Osteoblast (primary cell): ENCODE measurements around the gene ANXA2. TPM values are rescaled to one million over a fixed set of nuclear protein-coding genes. Genes with fewer than 3 reads are reported as not detected.

ENCODE experiments used
- DNase-seq: peaks from one replicate; pipeline ENCODE4 v3.0.0; 2011; ENCODE audit warnings: low spot score, mixed read lengths; ENCODE audit not compliant: insufficient read length; ENCODE audit errors: missing footprints
- H2AFZ ChIP-seq: 2 replicates; pipeline ENCODE4 v1.6.0; 2011; ENCODE audit warnings: mild to moderate bottlenecking, low read length
- H3K27ac ChIP-seq: 2 replicates; pipeline ENCODE4 v1.5.1; 2011; ENCODE audit warnings: mild to moderate bottlenecking, low read depth, low read length, moderate library complexity
- H3K27me3 ChIP-seq: 2 replicates; pipeline ENCODE4 v1.6.0; 2012; ENCODE audit warnings: mild to moderate bottlenecking, control low read depth, inconsistent platforms, low read length, moderate library complexity; ENCODE audit not compliant: insufficient read depth
- H3K36me3 ChIP-seq: 2 replicates; pipeline ENCODE4 v1.5.1; 2011; ENCODE audit warnings: mild to moderate bottlenecking, low read length, control low read depth, moderate library complexity; ENCODE audit not compliant: insufficient read depth
- H3K4me1 ChIP-seq: 2 replicates; pipeline ENCODE4 v1.5.1; 2011; ENCODE audit warnings: mild to moderate bottlenecking, low read length, control low read depth, moderate library complexity; ENCODE audit not compliant: insufficient read depth
- H3K4me2 ChIP-seq: 2 replicates; pipeline ENCODE4 v1.6.0; 2011; ENCODE audit warnings: mild to moderate bottlenecking, low read length; ENCODE audit not compliant: insufficient read depth
- H3K4me3 ChIP-seq: fragments of 200-600 bp; sonication (generic); 3 replicates; pipeline ENCODE4 v1.5.1; 2012; ENCODE audit warnings: mild to moderate bottlenecking, low read length, inconsistent platforms; ENCODE audit not compliant: insufficient read depth
- H3K79me2 ChIP-seq: 2 replicates; pipeline ENCODE4 v1.6.0; 2012; ENCODE audit warnings: mild to moderate bottlenecking, low read length, control low read depth, inconsistent platforms; ENCODE audit not compliant: insufficient read depth
- H3K9me3 ChIP-seq: 2 replicates; pipeline ENCODE4 v1.5.1; 2011; ENCODE audit warnings: low read depth, low read length, control low read depth
- H4K20me1 ChIP-seq: 2 replicates; pipeline ENCODE4 v1.6.0; 2012; ENCODE audit warnings: mild to moderate bottlenecking, low read length, control low read depth; ENCODE audit not compliant: insufficient read depth
- CTCF ChIP-seq: IDR thresholded peaks from 2 replicates; pipeline ENCODE4 v1.5.1; 2011; ENCODE audit warnings: mild to moderate bottlenecking, low read depth, low read length, moderate library complexity; ENCODE audit errors: extremely low read depth
- total RNA-seq: library from RNA; depleted of rRNA; stranded (reverse); fragments of >200 nt; gene quantifications from 2 replicates; pipeline ENCODE4 v1.2.3, GENCODE V29; 2012

Gene ANXA2
- total RNA-seq, 1 donor: 3,042 TPM

- Histone ChIP-seq H2AFZ (no peak overlapping the region), H3K27ac (peak overlapping the region; percentile 96), H3K27me3 (no peaks in the 10 kb centered on the region), H3K4me3 (no peak overlapping the region), H3K4me2 (peak overlapping the region; percentile 35), H3K4me1 (peaks cover 74% of the 10 kb centered on the region), H3K36me3 (peaks cover 79% of the 10 kb centered on the region), H4K20me1 (peaks cover 26% of the 10 kb centered on the region), H3K9me3 (no peaks in the 10 kb centered on the region), H3K79me2 (peaks cover 70% of the 10 kb centered on the region)
- TF ChIP-seq CTCF: no peak
- DNase-seq: no peak
Measured at GRCh38 chr15:60372227-60372626, 25.6 kb downstream of the ANXA2 start.

DNA sequence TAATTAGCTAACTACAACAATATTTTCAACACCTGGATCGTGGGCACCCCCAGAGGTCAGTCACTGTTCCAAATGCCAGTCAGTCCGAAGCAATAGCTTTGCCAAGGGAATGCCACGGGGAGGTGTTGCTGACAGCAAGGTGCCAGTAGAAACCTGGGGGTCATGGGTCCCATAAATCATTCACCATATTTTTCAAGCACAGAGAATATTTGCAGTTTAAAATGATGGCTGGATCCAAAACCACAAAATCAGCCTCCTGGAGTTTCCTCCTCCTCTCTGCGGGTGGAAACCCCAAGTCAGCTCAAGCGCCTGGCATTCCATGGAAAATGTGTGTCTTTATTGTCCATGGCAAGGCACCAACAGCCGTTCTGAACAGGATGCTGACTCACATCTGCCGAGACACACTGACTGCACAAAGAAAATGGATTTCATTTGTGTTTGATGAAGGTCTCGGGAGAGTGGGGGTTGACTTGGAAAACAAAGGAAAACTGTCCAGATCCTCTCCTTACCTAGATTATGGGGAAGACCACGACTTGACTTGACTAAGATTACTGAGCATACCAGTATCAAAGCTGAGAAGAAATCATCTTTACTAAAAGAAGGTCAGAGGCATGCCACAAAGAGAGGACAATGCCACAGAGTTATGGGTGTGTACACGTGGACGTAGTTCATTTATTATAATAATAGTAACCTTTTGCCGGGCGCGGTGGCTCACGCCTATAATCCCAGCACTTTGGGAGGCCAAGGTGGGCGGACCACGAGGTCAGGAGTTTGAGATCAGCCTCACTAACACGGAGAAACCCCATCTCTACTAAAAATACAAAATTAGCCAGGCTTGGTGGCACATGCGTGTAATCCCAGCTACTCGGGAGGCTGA, 26.4 kb downstream of the ANXA2 start:
- H3K36me3 ChIP-seq: peaks cover 71% of the 10 kb centered on the region
- H2AFZ ChIP-seq: no peak overlapping the region
- peak overlapping the region; percentile 96 for H3K27ac ChIP-seq
- no peaks in the 10 kb centered on the region for H3K27me3 ChIP-seq
- H3K9me3 ChIP-seq: no peaks in the 10 kb centered on the region
- peak overlapping the region; percentile 26 for H3K4me3 ChIP-seq
- H3K79me2 ChIP-seq: peaks cover 62% of the 10 kb centered on the region
- TF ChIP-seq CTCF: no peak
- H3K4me2 ChIP-seq: peak overlapping the region; percentile 65
- peaks cover 19% of the 10 kb centered on the region for H4K20me1 ChIP-seq
- peaks cover 66% of the 10 kb centered on the region for H3K4me1 ChIP-seq
- DNase-seq: peak; percentile 97

DNA sequence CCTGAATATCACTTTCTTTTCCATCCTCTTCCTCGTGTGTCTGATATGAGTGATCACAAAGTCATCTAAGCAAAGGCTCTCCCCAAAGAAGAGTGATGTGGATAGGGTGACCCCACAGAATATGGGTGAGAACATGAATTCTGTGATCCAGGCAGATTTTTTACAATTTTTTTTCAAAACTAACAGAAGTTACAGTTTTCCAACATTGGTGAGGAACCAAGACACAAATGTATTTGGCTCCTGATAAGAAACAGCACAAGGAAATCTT, 27.0 kb downstream of the ANXA2 start:
- H3K79me2 ChIP-seq: peaks cover 58% of the 10 kb centered on the region
- no peak for TF ChIP-seq CTCF
- peak overlapping the region; percentile 96 for H3K27ac ChIP-seq
- H3K9me3 ChIP-seq: no peaks in the 10 kb centered on the region
- peak overlapping the region; percentile 26 for H3K4me3 ChIP-seq
- H3K36me3 ChIP-seq: peaks cover 67% of the 10 kb centered on the region
- no peaks in the 10 kb centered on the region for H3K27me3 ChIP-seq
- no peak overlapping the region for H2AFZ ChIP-seq
- peaks cover 60% of the 10 kb centered on the region for H3K4me1 ChIP-seq
- DNase-seq: no peak
- peaks cover 19% of the 10 kb centered on the region for H4K20me1 ChIP-seq
- H3K4me2 ChIP-seq: peak overlapping the region; percentile 65

DNA sequence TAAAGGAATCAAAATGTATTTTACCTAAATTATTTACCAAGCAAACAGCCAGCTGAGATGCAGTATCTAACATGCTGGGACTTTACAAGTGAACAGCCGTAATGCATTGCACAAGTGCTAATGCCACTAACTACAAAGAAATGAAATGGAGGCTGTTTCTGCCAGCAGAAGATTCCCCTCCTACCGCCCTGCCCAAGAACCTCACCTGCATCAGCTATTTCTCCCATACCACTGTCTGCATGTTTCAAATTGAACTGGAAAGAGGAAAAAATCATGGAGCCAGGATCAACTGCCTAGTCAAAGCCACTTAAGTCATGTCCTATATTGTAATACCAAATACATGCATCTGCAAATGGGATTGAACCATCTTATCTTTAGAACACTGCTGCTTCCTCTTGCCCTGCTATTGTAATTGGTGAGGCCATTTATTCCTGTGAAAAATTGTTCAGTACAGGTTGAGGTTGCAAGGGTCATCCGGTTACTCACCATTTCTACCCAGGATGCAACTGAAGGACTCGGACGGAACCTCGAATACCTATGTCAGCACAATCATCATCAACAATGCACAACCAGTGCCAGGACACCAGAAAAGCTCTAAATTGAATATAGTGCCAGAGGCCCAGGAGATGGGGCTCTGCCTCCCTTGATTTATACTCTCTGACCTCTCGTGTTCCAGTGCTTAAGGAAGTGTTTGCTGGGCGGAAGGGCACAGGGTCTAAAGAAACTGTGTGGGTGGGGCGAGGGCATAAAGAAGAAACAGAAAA, 27.5 kb downstream of the ANXA2 start:
- H3K9me3 ChIP-seq: no peaks in the 10 kb centered on the region
- H4K20me1 ChIP-seq: peaks cover 18% of the 10 kb centered on the region
- peaks cover 64% of the 10 kb centered on the region for H3K36me3 ChIP-seq

More for the DNA sequence above, 27.5 kb downstream of the ANXA2 start:
- H3K4me3 ChIP-seq: no peak overlapping the region
- H3K4me2 ChIP-seq: peak overlapping the region; percentile 65
- no peak overlapping the region for H2AFZ ChIP-seq
- peak overlapping the region; percentile 96 for H3K27ac ChIP-seq
- peaks cover 57% of the 10 kb centered on the region for H3K4me1 ChIP-seq
- peaks cover 56% of the 10 kb centered on the region for H3K79me2 ChIP-seq
- no peak for DNase-seq
- TF ChIP-seq CTCF: no peak
- H3K27me3 ChIP-seq: no peaks in the 10 kb centered on the region
